ENCODE data around the gene ENPEP.
"Not testable (repeated sequence)": the region's sequence is repeated elsewhere in the genome, so short reads cannot be mapped to it uniquely, and the experiment has no call there.

The ENPEP gene

GRCh38 chr4:110475881-110476818 is at the start of gene ENPEP:
Gene ENPEP, plus strand, starts transcription at chr4:110476155. Its CDS starts 260 bp downstream, at chr4:110476415.
- DNase-seq, result no peak

GRCh38 chr4:110431805-110432204 is 44.1 kb upstream of the ENPEP start:
- not testable (repeated sequence) for DNase-seq

GRCh38 chr4:110437292-110437691 is 38.7 kb upstream of the ENPEP start:
- not testable (repeated sequence) for DNase-seq

- not testable (repeated sequence) for DNase-seq
These were observed 36.7 kb upstream of the ENPEP start for GRCh38 chr4:110439209-110439608.

- no peak for DNase-seq
These were observed 33.6 kb upstream of the ENPEP start for GRCh38 chr4:110442309-110442708.

GRCh38 chr4:110442788-110443187 is 33.2 kb upstream of the ENPEP start:
- DNase-seq, result no peak

- no peak for DNase-seq
These were observed 26.0 kb upstream of the ENPEP start for GRCh38 chr4:110449947-110450346.

GRCh38 chr4:110452546-110452945 is 23.4 kb upstream of the ENPEP start:
- DNase-seq, result no peak

GRCh38 chr4:110454441-110454840 is 21.5 kb upstream of the ENPEP start:
- no peak for DNase-seq

- DNase-seq, result no peak
These were observed 17.3 kb upstream of the ENPEP start for GRCh38 chr4:110458494-110459266.

- DNase-seq, result no peak
These were observed 15.7 kb upstream of the ENPEP start for GRCh38 chr4:110460074-110460746.

GRCh38 chr4:110467400-110467799 is 8.6 kb upstream of the ENPEP start:
- DNase-seq, result no peak

- no peak for DNase-seq
These were observed 3.2 kb upstream of the ENPEP start for GRCh38 chr4:110472583-110473329.

- DNase-seq, result no peak
These were observed 1.5 kb upstream of the ENPEP start for GRCh38 chr4:110474481-110474880.

- DNase-seq, result not testable (repeated sequence)
These were observed 875 bp upstream of the ENPEP start for GRCh38 chr4:110475080-110475479.

- no peak for DNase-seq
These were observed 1.9 kb downstream of the ENPEP start for GRCh38 chr4:110477836-110478235.

GRCh38 chr4:110480031-110480549 is 4.1 kb downstream of the ENPEP start:
- DNase-seq, result no peak

GRCh38 chr4:110480746-110481271 is 4.9 kb downstream of the ENPEP start:
- no peak for DNase-seq

GRCh38 chr4:110483516-110483915 is 7.6 kb downstream of the ENPEP start:
- no peak for DNase-seq

GRCh38 chr4:110484029-110484428 is 8.1 kb downstream of the ENPEP start:
- no peak for DNase-seq

- DNase-seq, result no peak
These were observed 8.8 kb downstream of the ENPEP start for GRCh38 chr4:110484767-110485166.

GRCh38 chr4:110485452-110485851 is 9.5 kb downstream of the ENPEP start:
- DNase-seq, result no peak

Measured in stimulated activated CD4-positive, alpha-beta T cell treated with anti-CD3 and anti-CD28 coated beads, Interleukin-4, amount 100 ng/mL, for 1 hour (primary cell).